GM12865 (cell line): ENCODE measurements around the gene RBP5.

Experiments used
- DNase-seq: peaks from one replicate; pipeline ENCODE4 v3.0.0; 2010; ENCODE audit warnings: low read depth
- H3K4me3 ChIP-seq: 2 replicates; pipeline ENCODE4 v1.5.1; 2011; ENCODE audit warnings: mild to moderate bottlenecking, low read depth, low read length, control low read depth
- CTCF ChIP-seq: IDR thresholded peaks from 2 replicates; pipeline ENCODE4 v1.5.1; 2011; ENCODE audit warnings: low read length, control low read depth, low read depth, inconsistent platforms; ENCODE audit not compliant: insufficient read depth; ENCODE audit errors: missing control alignments

RBP5 gene

DNA sequence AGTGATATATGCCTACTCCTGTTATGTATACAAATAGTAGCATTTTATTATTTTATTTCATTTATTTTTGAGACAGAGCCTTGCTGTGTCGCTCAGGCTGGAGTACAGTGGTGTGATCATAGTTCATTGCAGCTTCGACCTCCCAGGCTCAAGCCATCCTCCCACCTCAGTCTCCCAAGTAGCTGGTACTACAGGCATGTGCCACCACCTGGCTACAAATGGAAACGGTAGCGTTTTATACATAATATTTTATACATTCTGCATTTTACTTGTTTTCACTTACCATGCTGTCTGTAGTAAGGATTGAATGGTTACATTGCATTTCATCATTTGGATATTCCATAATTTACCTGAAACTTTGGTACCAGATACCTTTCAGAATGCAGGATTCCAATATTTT lies 50.5 kb downstream of the RBP5 start:
- TF ChIP-seq CTCF: no peak
- no peak for DNase-seq
- H3K4me3 ChIP-seq: no peak overlapping the region

DNA sequence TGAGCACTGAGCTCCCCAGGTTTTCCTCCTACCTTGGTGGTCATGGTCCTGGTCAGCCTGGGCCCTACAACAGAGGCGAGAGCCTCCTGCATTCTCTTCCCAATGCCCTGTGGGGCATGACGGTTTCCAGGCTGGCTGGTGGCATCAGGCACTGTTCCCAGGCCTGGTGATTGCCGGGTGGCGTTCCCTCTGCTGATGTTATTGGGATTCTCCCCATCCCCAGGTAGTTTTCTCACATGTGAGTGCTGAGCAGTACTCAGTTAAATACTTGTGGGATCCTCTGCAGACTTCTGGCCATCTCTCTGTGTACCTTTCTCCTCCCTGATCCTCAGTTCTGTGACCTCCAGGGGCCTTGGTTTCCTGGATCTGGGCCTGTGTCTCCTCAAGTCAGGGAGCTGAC lies 52.2 kb downstream of the RBP5 start:
- H3K4me3 ChIP-seq: no peak overlapping the region
- no peak for DNase-seq
- TF ChIP-seq CTCF: no peak

DNA sequence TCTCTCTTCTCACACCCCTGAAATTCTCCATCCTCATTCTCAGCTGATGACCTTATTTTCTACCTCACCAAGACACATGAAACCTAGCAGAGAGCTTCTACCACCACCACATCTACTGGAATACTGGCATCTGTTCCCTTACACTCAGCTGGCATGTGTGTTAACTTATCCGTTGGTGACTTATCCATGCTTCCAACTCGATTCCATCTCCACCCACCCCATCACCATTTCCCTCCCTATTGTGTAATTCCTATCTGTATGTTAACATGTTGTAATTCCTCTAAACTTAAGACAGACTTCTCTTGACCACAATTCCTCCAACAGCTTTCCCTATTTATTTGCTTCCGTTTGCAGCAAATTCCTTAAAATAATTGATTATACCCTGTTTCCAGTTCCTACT lies 52.8 kb downstream of the RBP5 start:
- TF ChIP-seq CTCF: no peak
- no peak overlapping the region for H3K4me3 ChIP-seq
- DNase-seq: no peak

- DNase-seq: no peak
- TF ChIP-seq CTCF: no peak
- no peak overlapping the region for H3K4me3 ChIP-seq
These were observed 53.2 kb downstream of the RBP5 start for GRCh38 chr12:7075518-7075917.

DNA sequence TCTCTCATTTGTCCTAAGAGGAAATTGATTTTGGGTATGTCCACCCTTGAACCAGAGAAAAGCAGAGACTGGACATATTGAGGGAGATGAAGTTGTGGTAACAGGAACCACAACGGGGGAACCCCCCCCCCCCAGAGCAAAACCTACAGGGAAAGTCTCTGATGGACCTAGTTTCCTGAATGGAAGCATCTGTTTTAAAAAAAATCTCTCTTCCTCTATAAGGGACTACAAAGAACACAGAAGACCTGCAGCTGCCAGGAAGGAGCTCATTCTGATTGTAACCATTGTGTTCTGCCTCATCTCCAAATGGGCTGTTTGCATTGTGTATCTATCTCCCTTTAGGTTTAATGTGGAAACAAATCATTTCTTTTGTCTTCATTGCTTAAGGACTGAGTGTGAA lies 54.7 kb downstream of the RBP5 start:
- DNase-seq: no peak
- no peak overlapping the region for H3K4me3 ChIP-seq
- no peak for TF ChIP-seq CTCF
